Epithelial cell of proximal tubule (primary cell): Measurements from ENCODE around the gene GAPDHS. TPM values are rescaled to one million over a fixed set of nuclear protein-coding genes. Genes with fewer than 3 reads are reported as not detected.

Experiments used
- DNase-seq: peaks from one replicate; pipeline ENCODE4 v3.0.0-alpha.2; 2011; ENCODE audit warnings: low read depth
- H3K4me3 ChIP-seq: 2 replicates; pipeline ENCODE4 v1.5.1; 2011; ENCODE audit warnings: low read depth, mild to moderate bottlenecking, low read length
- CTCF ChIP-seq: conservative IDR thresholded peaks from 2 replicates; pipeline ENCODE4 v1.5.1; 2012; ENCODE audit warnings: low read depth, mild to moderate bottlenecking, low read length
- total RNA-seq: library from RNA; depleted of rRNA; stranded (reverse); fragments of >200 nt; gene quantifications from 2 replicates; pipeline ENCODE4 v1.2.3, GENCODE V29; 2015

Gene GAPDHS
- total RNA-seq, 1 donor from 2014 or later: not detected

GRCh38 chr19:35560677-35561076, 27.4 kb downstream of the GAPDHS start:
- no peak overlapping the region for H3K4me3 ChIP-seq
- no peak for DNase-seq
- no peak for TF ChIP-seq CTCF

GRCh38 chr19:35561436-35561835, 28.2 kb downstream of the GAPDHS start:
- H3K4me3 ChIP-seq: no peak overlapping the region
- TF ChIP-seq CTCF: no peak
- DNase-seq: no peak

GRCh38 chr19:35562336-35562735, 29.1 kb downstream of the GAPDHS start:
- no peak overlapping the region for H3K4me3 ChIP-seq
- DNase-seq: no peak
- TF ChIP-seq CTCF: no peak

GRCh38 chr19:35562776-35563175, 29.5 kb downstream of the GAPDHS start:
- H3K4me3 ChIP-seq: no peak overlapping the region
- no peak for TF ChIP-seq CTCF
- no peak for DNase-seq

GRCh38 chr19:35563207-35563829, 30.1 kb downstream of the GAPDHS start, which contains the start of gene ATP4A:
Gene ATP4A, minus strand, starts transcription at chr19:35563658. Its CDS starts 29 bp downstream, at chr19:35563629.
- TF ChIP-seq CTCF: no peak
- no peak within 1 kb of the TSS for H3K4me3 ChIP-seq
- no peak for DNase-seq

- no peak for DNase-seq
- no peak overlapping the region for H3K4me3 ChIP-seq
- TF ChIP-seq CTCF: no peak
These were observed 32.0 kb downstream of the GAPDHS start for GRCh38 chr19:35565016-35565856.
